ENCODE data around the gene DLG1. TPM values are rescaled to one million over a fixed set of nuclear protein-coding genes. Genes with fewer than 3 reads are reported as not detected.
A peak's percentile ranks its signal among the peaks of the same experiment; 100 is the strongest.

DLG1 gene
- total RNA-seq, 1 donor from 2014 or later, result 138 TPM

GRCh38 chr3:197027151-197027895 lies 271.1 kb downstream of the DLG1 start:
- Histone ChIP-seq H3K4me1 (peaks cover 7% of the 10 kb centered on the region), H3F3A (ENCODE audit: low read depth) (peaks cover 5% of the 10 kb centered on the region), H3K4me3 (no peak overlapping the region), H4K20me1 (ENCODE audit: low read depth) (no peaks in the 10 kb centered on the region), H3K27ac (no peak overlapping the region), H2AFZ (replicated peaks) (no peak overlapping the region), H3K4me2 (no peak overlapping the region), H3K9me3 (ENCODE audit: low read depth) (no peaks in the 10 kb centered on the region), H3K9ac (no peak overlapping the region), H3K79me2 (ENCODE audit: low read depth) (no peaks in the 10 kb centered on the region), H3K36me3 (no peaks in the 10 kb centered on the region), H3K27me3 (peaks cover 29% of the 10 kb centered on the region)
- Mint-ChIP-seq H3K4me1 (peaks cover 31% of the 10 kb centered on the region), H3K27ac (no peak overlapping the region), H3K36me3 (no peaks in the 10 kb centered on the region), H3K9me3 (no peaks in the 10 kb centered on the region), H3K4me3 (no peak overlapping the region), H3K27me3 (ENCODE audit: insufficient read depth, low read depth) (peaks cover 24% of the 10 kb centered on the region)
- no peak for TF ChIP-seq EZH2phosphoT487 (IDR thresholded peaks at IDR 0.05)
- no peak for TF ChIP-seq EZH2 (IDR thresholded peaks at IDR 0.05)
- TF ChIP-seq, protein P1, sequence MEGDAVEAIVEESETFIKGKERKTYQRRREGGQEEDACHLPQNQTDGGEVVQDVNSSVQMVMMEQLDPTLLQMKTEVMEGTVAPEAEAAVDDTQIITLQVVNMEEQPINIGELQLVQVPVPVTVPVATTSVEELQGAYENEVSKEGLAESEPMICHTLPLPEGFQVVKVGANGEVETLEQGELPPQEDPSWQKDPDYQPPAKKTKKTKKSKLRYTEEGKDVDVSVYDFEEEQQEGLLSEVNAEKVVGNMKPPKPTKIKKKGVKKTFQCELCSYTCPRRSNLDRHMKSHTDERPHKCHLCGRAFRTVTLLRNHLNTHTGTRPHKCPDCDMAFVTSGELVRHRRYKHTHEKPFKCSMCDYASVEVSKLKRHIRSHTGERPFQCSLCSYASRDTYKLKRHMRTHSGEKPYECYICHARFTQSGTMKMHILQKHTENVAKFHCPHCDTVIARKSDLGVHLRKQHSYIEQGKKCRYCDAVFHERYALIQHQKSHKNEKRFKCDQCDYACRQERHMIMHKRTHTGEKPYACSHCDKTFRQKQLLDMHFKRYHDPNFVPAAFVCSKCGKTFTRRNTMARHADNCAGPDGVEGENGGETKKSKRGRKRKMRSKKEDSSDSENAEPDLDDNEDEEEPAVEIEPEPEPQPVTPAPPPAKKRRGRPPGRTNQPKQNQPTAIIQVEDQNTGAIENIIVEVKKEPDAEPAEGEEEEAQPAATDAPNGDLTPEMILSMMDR (IDR thresholded peaks at IDR 0.05), result no peak
- DNase-seq (ENCODE audit: low spot score), result no peak

DNA sequence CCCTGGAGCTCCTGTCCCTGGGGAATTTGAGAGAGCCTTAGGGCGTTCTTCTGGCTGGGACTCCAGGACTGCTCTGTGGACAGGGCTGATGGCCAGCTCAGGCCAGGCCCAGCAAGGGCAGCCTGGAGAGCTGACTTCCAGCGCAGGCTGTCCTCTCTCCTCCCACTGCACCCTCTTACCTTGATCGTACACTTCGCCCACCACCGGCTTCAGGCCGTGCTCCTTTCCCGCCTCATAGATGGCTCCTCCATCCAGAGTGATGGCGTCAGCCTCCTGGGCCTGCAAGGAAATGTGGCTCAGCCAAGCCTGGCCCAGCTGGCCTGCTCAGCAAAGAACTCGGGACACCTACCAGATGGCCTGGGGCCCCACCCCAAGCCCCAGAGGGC lies 271.9 kb downstream of the DLG1 start:
- H3K36me3 ChIP-seq, result no peaks in the 10 kb centered on the region
- H3K27me3 ChIP-seq, result peaks cover 29% of the 10 kb centered on the region
- peaks cover 8% of the 10 kb centered on the region for H3K4me1 ChIP-seq
- no peaks in the 10 kb centered on the region for H3K79me2 ChIP-seq (ENCODE audit: low read depth)
- Mint-ChIP-seq H3K4me3 (peak overlapping the region; percentile 9), H3K9me3 (no peaks in the 10 kb centered on the region), H3K27me3 (ENCODE audit: insufficient read depth, low read depth) (peaks cover 19% of the 10 kb centered on the region), H3K36me3 (no peaks in the 10 kb centered on the region), H3K4me1 (peaks cover 40% of the 10 kb centered on the region), H3K27ac (no peak overlapping the region)
- no peak overlapping the region for H3K27ac ChIP-seq
- H2AFZ ChIP-seq (replicated peaks), result no peak overlapping the region
- no peak overlapping the region for H3K4me3 ChIP-seq
- H3K9me3 ChIP-seq (ENCODE audit: low read depth), result no peaks in the 10 kb centered on the region
- peaks cover 5% of the 10 kb centered on the region for H3F3A ChIP-seq (ENCODE audit: low read depth)
- no peak overlapping the region for H3K4me2 ChIP-seq
- H4K20me1 ChIP-seq (ENCODE audit: low read depth), result no peaks in the 10 kb centered on the region
- TF ChIP-seq, protein P1 (IDR thresholded peaks at IDR 0.05), result no peak
- no peak for TF ChIP-seq EZH2 (IDR thresholded peaks at IDR 0.05)
- no peak for TF ChIP-seq EZH2phosphoT487 (IDR thresholded peaks at IDR 0.05)
- no peak overlapping the region for H3K9ac ChIP-seq
- no peak for DNase-seq (ENCODE audit: low spot score)

GRCh38 chr3:197025736-197026480 lies 272.5 kb downstream of the DLG1 start:
- H3K27ac Mint-ChIP-seq, result peak overlapping the region; percentile 11
- no peaks in the 10 kb centered on the region for H3K36me3 Mint-ChIP-seq
- peaks cover 40% of the 10 kb centered on the region for H3K4me1 Mint-ChIP-seq
- H2AFZ ChIP-seq (replicated peaks), result no peak overlapping the region
- no peak for DNase-seq (ENCODE audit: low spot score)
- H3K9me3 ChIP-seq (ENCODE audit: low read depth), result no peaks in the 10 kb centered on the region
- peaks cover 29% of the 10 kb centered on the region for H3K27me3 ChIP-seq
- TF ChIP-seq, protein P1 (IDR thresholded peaks at IDR 0.05), result no peak
- TF ChIP-seq EZH2phosphoT487 (IDR thresholded peaks at IDR 0.05) (no peak), EZH2 (IDR thresholded peaks at IDR 0.05) (no peak)
- peak overlapping the region; percentile 20 for H3K4me3 Mint-ChIP-seq
- peaks cover 5% of the 10 kb centered on the region for H3F3A ChIP-seq (ENCODE audit: low read depth)
- H3K9ac ChIP-seq, result no peak overlapping the region
- no peak overlapping the region for H3K27ac ChIP-seq
- no peaks in the 10 kb centered on the region for H3K79me2 ChIP-seq (ENCODE audit: low read depth)
- H3K4me1 ChIP-seq, result peaks cover 14% of the 10 kb centered on the region
- no peaks in the 10 kb centered on the region for H3K36me3 ChIP-seq
- no peaks in the 10 kb centered on the region for H4K20me1 ChIP-seq (ENCODE audit: low read depth)
- H3K4me3 ChIP-seq, result no peak overlapping the region
- H3K9me3 Mint-ChIP-seq, result no peaks in the 10 kb centered on the region
- H3K27me3 Mint-ChIP-seq (ENCODE audit: insufficient read depth, low read depth), result peaks cover 16% of the 10 kb centered on the region
- H3K4me2 ChIP-seq, result no peak overlapping the region

All from neural progenitor cell (in vitro differentiated cells).